K562 (cell line): Measurements from ENCODE around the gene ARMC8.

ENCODE experiments used
- EP300 ChIP-seq: IDR thresholded peaks from 2 replicates; pipeline ENCODE4 v1.6.1; 2012; ENCODE audit warnings: low read length, improper control_type of control experiment
- MAFK ChIP-seq: IDR thresholded peaks from 2 replicates; pipeline ENCODE4 v1.6.1; 2011; ENCODE audit warnings: low read length, improper control_type of control experiment
- MAZ ChIP-seq, 2 experiments: fragments of 450-650 bp in 1 of 2; sonication (generic) in 1 of 2; formaldehyde crosslinking; IDR thresholded peaks in 1 of 2; conservative IDR thresholded peaks in 1 of 2; 2 replicates each; pipeline versions ENCODE4 v1.4.0 to v1.5.0; 2020; ENCODE audit warnings: mild to moderate bottlenecking in 1 of 2, missing genetic modification reagents in 1 of 2
- PTRF ChIP-seq: fragments of 450-650 bp; IDR thresholded peaks from 2 replicates; pipeline ENCODE4 v1.6.1; 2016; ENCODE audit warnings: mild to moderate bottlenecking, missing genetic modification characterization, missing compliant biosample characterization
- TCF7L2 ChIP-seq: fragments of 150-350 bp; IDR thresholded peaks from 2 replicates; pipeline ENCODE4 v1.6.1; 2016; ENCODE audit warnings: low read depth, mild to moderate bottlenecking, low read length, moderate library complexity
- TF ChIP-seq, protein P1 (sequence below), 3 experiments: IDR thresholded peaks in 2 of 3; conservative IDR thresholded peaks in 1 of 3; 2 replicates each; pipeline ENCODE4 v1.5.1; 2011 to 2012; ENCODE audit warnings: low read length in 3 of 3, mild to moderate bottlenecking in 3 of 3, control low read depth in 2 of 3, improper control_type of control experiment in 1 of 3, inconsistent platforms in 1 of 3, low read depth in 1 of 3, mixed read lengths in 1 of 3, moderate library complexity in 1 of 3; ENCODE audit not compliant: insufficient read depth in 2 of 3

- no peak for TF ChIP-seq TCF7L2
- TF ChIP-seq MAFK: no peak
- TF ChIP-seq PTRF: no peak
- TF ChIP-seq MAZ (CRISPR knock-in tag; conservative IDR thresholded peaks at IDR 0.05 in 1 of 2, IDR thresholded peaks at IDR 0.05 in 1 of 2): no peak
- TF ChIP-seq, protein P1, sequence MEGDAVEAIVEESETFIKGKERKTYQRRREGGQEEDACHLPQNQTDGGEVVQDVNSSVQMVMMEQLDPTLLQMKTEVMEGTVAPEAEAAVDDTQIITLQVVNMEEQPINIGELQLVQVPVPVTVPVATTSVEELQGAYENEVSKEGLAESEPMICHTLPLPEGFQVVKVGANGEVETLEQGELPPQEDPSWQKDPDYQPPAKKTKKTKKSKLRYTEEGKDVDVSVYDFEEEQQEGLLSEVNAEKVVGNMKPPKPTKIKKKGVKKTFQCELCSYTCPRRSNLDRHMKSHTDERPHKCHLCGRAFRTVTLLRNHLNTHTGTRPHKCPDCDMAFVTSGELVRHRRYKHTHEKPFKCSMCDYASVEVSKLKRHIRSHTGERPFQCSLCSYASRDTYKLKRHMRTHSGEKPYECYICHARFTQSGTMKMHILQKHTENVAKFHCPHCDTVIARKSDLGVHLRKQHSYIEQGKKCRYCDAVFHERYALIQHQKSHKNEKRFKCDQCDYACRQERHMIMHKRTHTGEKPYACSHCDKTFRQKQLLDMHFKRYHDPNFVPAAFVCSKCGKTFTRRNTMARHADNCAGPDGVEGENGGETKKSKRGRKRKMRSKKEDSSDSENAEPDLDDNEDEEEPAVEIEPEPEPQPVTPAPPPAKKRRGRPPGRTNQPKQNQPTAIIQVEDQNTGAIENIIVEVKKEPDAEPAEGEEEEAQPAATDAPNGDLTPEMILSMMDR (IDR thresholded peaks at IDR 0.05 in 2 of 3, conservative IDR thresholded peaks at IDR 0.05 in 1 of 3; ENCODE audit: insufficient read depth in 2 of 3, low read depth in 1 of 3, low read length in 3 of 3): no peak
- no peak for TF ChIP-seq EP300
Measured at GRCh38 chr3:138210528-138210927, 23.4 kb downstream of the ARMC8 start.
